Panc1 (cell line): Measurements from ENCODE around the gene NPDC1. TPM values are rescaled to one million over a fixed set of nuclear protein-coding genes. Genes with fewer than 3 reads are reported as not detected.

Source experiments
- ATAC-seq: fragments of 200-7000 bp; cut with Tn5 transposase; 2 replicates; pipeline ENCODE4 v1.9.1; 2020; ENCODE audit warnings: mild to moderate bottlenecking, moderate library complexity
- BruUV-seq: library from RNA; stranded (reverse); fragments of 400-500 nt; replicated peaks from 2 replicates; lab custom pipeline; 2021; lab: Mats Ljungman, UMichigan
- CTCF ChIA-PET: fragments of 300-600 bp; sonication (Branson Sonifier 250); formaldehyde crosslinking; loops from one replicate; lab custom pipeline; 2022; ENCODE audit warnings: antibody characterized with exemption; lab: Charles Lee
- POLR2A ChIA-PET: fragments of 300-600 bp; sonication (Branson Sonifier 250); formaldehyde crosslinking; loops from one replicate; lab custom pipeline; 2022; ENCODE audit warnings: antibody characterized with exemption; lab: Charles Lee
- DNase-seq: peaks from one replicate; pipeline ENCODE4 v3.0.0-alpha.2; 2010; ENCODE audit warnings: low read depth, low spot score
- H3K27ac ChIP-seq: 2 replicates; pipeline ENCODE4 v1.5.1; 2011; ENCODE audit warnings: mild to moderate bottlenecking, low read length, inconsistent platforms
- H3K27me3 ChIP-seq: fragments of 200-500 bp; sonication (Bioruptor generic); 2 replicates; pipeline ENCODE4 v1.6.0; 2014; ENCODE audit warnings: low read length, inconsistent platforms; ENCODE audit not compliant: control insufficient read depth, insufficient read depth
- H3K36me3 ChIP-seq: fragments of 200-500 bp; sonication (Bioruptor generic); 2 replicates; pipeline ENCODE4 v1.5.1; 2014; ENCODE audit warnings: inconsistent platforms, mild to moderate bottlenecking, low read length, moderate library complexity; ENCODE audit not compliant: control insufficient read depth, insufficient read depth
- H3K4me1 ChIP-seq: 2 replicates; pipeline ENCODE4 v1.5.1; 2011; ENCODE audit warnings: inconsistent platforms, mild to moderate bottlenecking, low read length, moderate library complexity; ENCODE audit not compliant: control insufficient read depth, insufficient read depth
- H3K4me3 ChIP-seq, 2 experiments: 2 replicates each; pipeline ENCODE4 v1.5.1; 2011 to 2012; ENCODE audit warnings: low read depth in 2 of 2, low read length in 2 of 2, mild to moderate bottlenecking in 2 of 2, inconsistent platforms in 1 of 2, moderate library complexity in 1 of 2
- H3K9me3 ChIP-seq: fragments of 200-500 bp; sonication (Bioruptor generic); 2 replicates; pipeline ENCODE4 v1.5.1; 2014; ENCODE audit warnings: low read depth, mild to moderate bottlenecking, inconsistent platforms, low read length, moderate library complexity; ENCODE audit not compliant: control insufficient read depth, insufficient read depth
- CTCF ChIP-seq: fragments of 450-650 bp; IDR thresholded peaks from 2 replicates; pipeline ENCODE4 v1.5.1; 2017; ENCODE audit warnings: mild to moderate bottlenecking
- POLR2AphosphoS5 ChIP-seq: IDR thresholded peaks from 2 replicates; pipeline ENCODE4 v1.6.1; 2012; ENCODE audit warnings: mild to moderate bottlenecking, low read depth, low read length, moderate library complexity
- REST ChIP-seq, 2 experiments: IDR thresholded peaks; 2 replicates each; pipeline ENCODE4 v1.6.1; 2011 to 2012; ENCODE audit warnings: low read depth in 2 of 2, control low read depth in 1 of 2, low read length in 1 of 2, mild to moderate bottlenecking in 1 of 2, moderate library complexity in 1 of 2; ENCODE audit not compliant: insufficient read depth in 1 of 2
- SIN3A ChIP-seq: IDR thresholded peaks from 2 replicates; pipeline ENCODE4 v1.6.1; 2012; ENCODE audit warnings: low read depth, mild to moderate bottlenecking, low read length, moderate library complexity, borderline replicate concordance; ENCODE audit not compliant: insufficient read depth
- TCF7L2 ChIP-seq: IDR thresholded peaks from 2 replicates; pipeline ENCODE4 v1.6.1; 2011; ENCODE audit warnings: mild to moderate bottlenecking, low read depth, low read length, inconsistent platforms
- in situ Hi-C: cut with HindIII; loops from 2 replicates; pipeline ENCODE4 v1.10.0; 2016; ENCODE audit warnings: low sequenced_read_pairs, low pct_unique_long_range_greater_than_20kb
- intact Hi-C: fragments of 100-400 bp; cut with micrococcal nuclease; formaldehyde crosslinking; loops from one replicate; pipeline ENCODE4 v1.10.0; 2022; ENCODE audit not compliant: unreplicated experiment
- total RNA-seq: library from RNA; stranded (reverse); gene quantifications from one replicate; pipeline ENCODE4 v1.2.1, GENCODE V29; 2021; ENCODE audit not compliant: unreplicated experiment

The NPDC1 gene
- total RNA-seq, 1 experiment from 2014 or later = 43.5 TPM

DNA sequence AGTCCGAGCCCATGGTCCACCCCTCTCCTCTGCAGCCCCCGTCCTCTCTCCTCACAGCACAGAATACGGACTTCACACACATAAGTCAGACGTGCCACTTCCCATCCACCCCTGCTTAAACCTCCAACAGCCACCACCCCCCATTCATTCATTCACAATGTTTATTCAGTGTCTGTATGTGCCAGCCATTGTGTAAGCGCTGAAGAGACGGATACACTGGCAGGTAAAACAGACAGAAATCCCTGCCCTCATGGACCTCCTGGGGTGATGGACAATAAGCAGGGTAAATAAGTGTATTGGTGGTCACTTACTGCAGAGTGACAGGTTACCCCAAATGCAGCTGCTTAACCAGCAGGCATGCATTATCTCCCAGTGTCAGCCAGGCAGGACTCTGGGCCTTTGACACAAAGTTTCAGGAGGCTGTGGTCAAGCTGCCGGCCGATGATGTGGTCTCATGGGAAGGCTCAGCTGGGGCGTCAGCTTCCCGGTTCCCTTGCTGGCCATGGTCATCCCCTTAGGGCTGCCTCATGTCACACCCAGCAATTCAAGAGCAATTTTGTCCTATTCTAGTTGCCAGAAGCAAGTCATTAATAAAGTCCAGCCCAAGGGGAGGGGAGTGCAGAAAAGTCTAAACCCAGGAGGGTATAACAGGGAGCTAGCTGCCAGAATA lies 55.6 kb downstream of the NPDC1 start:
- no TSS peak for BruUV-seq
- ATAC-seq (no peak), DNase-seq (no peak)
- Histone ChIP-seq H3K9me3 (no peaks in the 10 kb centered on the region), H3K27ac (peak overlapping the region; percentile 77), H3K27me3 (no peaks in the 10 kb centered on the region), H3K4me3 (no peak overlapping the region), H3K36me3 (no peaks in the 10 kb centered on the region; the same call in 1 of the 2 replicates), H3K4me1 (peaks cover 7% of the 10 kb centered on the region; the same call in 1 of the 2 replicates)
- ChIA-PET POLR2A (no interaction called here), CTCF (no interaction called here)
- in situ Hi-C loops = no loop called here
- intact Hi-C loops = no loop called here
- TF ChIP-seq TCF7L2 = no peak
- no peak for TF ChIP-seq POLR2AphosphoS5
- no peak for TF ChIP-seq CTCF
- TF ChIP-seq REST (IDR thresholded peaks at IDR 0.05; ENCODE audit: insufficient read depth in 1 of 2, low read depth in 2 of 2, low read length in 1 of 2) = no peak
- TF ChIP-seq SIN3A = no peak

Other genes with a start within 250 kb of the NPDC1 start
- gene CCDC183, start 249.8 kb downstream of the NPDC1 start, total RNA-seq = 0.62 TPM
- gene RABL6, start 238.2 kb downstream of the NPDC1 start, total RNA-seq = 106 TPM
- gene AJM1, start 203.7 kb downstream of the NPDC1 start, total RNA-seq = 7.2 TPM
- gene PHPT1, start 196.8 kb downstream of the NPDC1 start, total RNA-seq = 204 TPM
- gene MAMDC4, start 193.8 kb downstream of the NPDC1 start, total RNA-seq = 6.3 TPM
- gene EDF1, start 179.9 kb downstream of the NPDC1 start, total RNA-seq = 270 TPM
- 48.7 TPM for gene TRAF2, start 159.7 kb downstream of the NPDC1 start, total RNA-seq
- gene FBXW5, start 101.4 kb downstream of the NPDC1 start, total RNA-seq = 72.6 TPM
- 2.9 TPM for gene C8G, start 100.9 kb downstream of the NPDC1 start, total RNA-seq
- 2.5 TPM for gene LCN12, start 93.9 kb downstream of the NPDC1 start, total RNA-seq
- 13.7 TPM for gene PTGDS, start 68.7 kb downstream of the NPDC1 start, total RNA-seq
- gene LCNL1, start 63.2 kb downstream of the NPDC1 start, total RNA-seq = 0.82 TPM
- 64.0 TPM for gene PAXX, start 53.8 kb downstream of the NPDC1 start, total RNA-seq
- 6.2 TPM for gene CLIC3, start 49.6 kb downstream of the NPDC1 start, total RNA-seq
- gene ABCA2, start 17.9 kb downstream of the NPDC1 start, total RNA-seq = 27.0 TPM
- gene FUT7, start 14.1 kb downstream of the NPDC1 start, total RNA-seq = not detected
- 2.8 TPM for gene ENTPD2, start 7.9 kb upstream of the NPDC1 start, total RNA-seq
- 18.4 TPM for gene SAPCD2, start 24.4 kb upstream of the NPDC1 start, total RNA-seq
- gene UAP1L1, start 31.3 kb upstream of the NPDC1 start, total RNA-seq = 23.1 TPM
- 57.2 TPM for gene MAN1B1, start 40.8 kb upstream of the NPDC1 start, total RNA-seq
- 236 TPM for gene DPP7, start 68.6 kb upstream of the NPDC1 start, total RNA-seq
- gene GRIN1, start 93.0 kb upstream of the NPDC1 start, total RNA-seq = 4.9 TPM
- 0.69 TPM for gene LRRC26, start 123.9 kb upstream of the NPDC1 start, total RNA-seq
- gene TMEM210, start 125.9 kb upstream of the NPDC1 start, total RNA-seq = not detected
- 46.0 TPM for gene ANAPC2, start 142.4 kb upstream of the NPDC1 start, total RNA-seq
- 86.9 TPM for gene SSNA1, start 142.5 kb upstream of the NPDC1 start, total RNA-seq
- gene TPRN, start 154.6 kb upstream of the NPDC1 start, total RNA-seq = 21.7 TPM
- 25.4 TPM for gene TMEM203, start 159.5 kb upstream of the NPDC1 start, total RNA-seq
- gene NDOR1, start 159.5 kb upstream of the NPDC1 start, total RNA-seq = 15.6 TPM
- gene RNF208, start 176.1 kb upstream of the NPDC1 start, total RNA-seq = 11.5 TPM
- 0.67 TPM for gene CYSRT1, start 179.0 kb upstream of the NPDC1 start, total RNA-seq
- gene RNF224, start 181.3 kb upstream of the NPDC1 start, total RNA-seq = 0.15 TPM
- gene SLC34A3, start 184.7 kb upstream of the NPDC1 start, total RNA-seq = not detected
- 265 TPM for gene TUBB4B, start 195.1 kb upstream of the NPDC1 start, total RNA-seq
- 0.26 TPM for gene STPG3, start 205.1 kb upstream of the NPDC1 start, total RNA-seq
- 62.4 TPM for gene NELFB, start 209.2 kb upstream of the NPDC1 start, total RNA-seq
- 37.1 TPM for gene TOR4A, start 231.5 kb upstream of the NPDC1 start, total RNA-seq